Measurements from ENCODE around the gene TMEM121B. TPM values are rescaled to one million over a fixed set of nuclear protein-coding genes. Genes with fewer than 3 reads are reported as not detected.
A peak's percentile ranks its signal among the peaks of the same experiment; 100 is the strongest.

The TMEM121B gene
- polyA plus RNA-seq, 1 of the 3 experiments (the other 2 are of a cell fraction): 0.13 TPM

DNA sequence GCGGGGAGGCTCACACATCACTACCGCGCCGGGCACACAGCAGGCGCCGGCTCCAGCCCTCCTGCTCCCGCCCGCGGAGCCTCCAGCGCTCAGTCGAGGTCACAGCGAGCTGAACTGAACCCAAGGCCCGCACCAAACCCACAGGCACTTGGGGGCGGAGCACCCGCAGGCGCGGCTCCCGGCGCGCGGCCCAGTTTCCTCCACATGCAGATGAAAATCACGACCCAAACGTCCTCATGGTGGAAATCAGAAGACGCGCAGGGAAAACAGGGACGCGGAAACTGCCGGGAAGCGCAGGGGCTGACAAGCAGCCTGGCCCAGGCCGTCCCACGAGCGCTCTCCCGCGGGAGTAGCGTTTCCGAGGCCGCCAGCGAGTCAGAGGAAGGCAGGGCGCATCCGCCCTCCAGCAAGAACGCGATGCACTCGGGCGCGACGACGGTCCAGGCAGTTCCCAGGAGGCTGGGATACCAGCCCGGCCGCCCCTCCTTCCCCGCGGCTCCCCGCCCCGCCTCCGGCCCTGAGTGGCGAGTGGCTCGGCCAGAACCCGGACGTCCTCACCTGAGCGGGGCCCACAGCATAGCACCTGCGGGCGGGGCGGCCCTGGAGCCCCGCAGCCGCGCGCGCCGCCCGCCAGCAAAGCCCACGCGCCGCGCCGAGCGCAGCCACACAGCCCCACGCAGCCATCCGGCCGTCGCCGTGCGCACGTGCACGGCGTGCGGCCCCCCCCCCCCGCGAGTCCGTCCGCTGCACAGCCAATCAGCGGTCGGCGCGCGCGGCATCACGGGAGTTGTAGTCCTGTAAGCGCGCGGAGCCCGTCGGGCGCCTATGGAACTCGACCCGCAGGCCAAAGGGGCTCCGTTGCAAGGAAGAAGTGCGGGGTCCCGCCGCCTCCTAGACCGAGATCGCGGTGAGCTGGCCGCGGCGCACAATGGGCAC, 37.7 kb upstream of the TMEM121B start, which contains the start of gene HDHD5:
HDHD5 (minus strand) TSS at position 710 of the 936 bp plus-strand sequence; CDS start at position 684, 26 bp downstream.
- peaks cover 6% of the 10 kb centered on the region for H3F3A ChIP-seq (replicated peaks; ENCODE audit: insufficient read depth)
- peaks cover 15% of the 10 kb centered on the region for H4K20me1 ChIP-seq (ENCODE audit: insufficient read depth)
- H3K9ac ChIP-seq: peak within 1 kb of the TSS; percentile 84
- TF ChIP-seq NRF1 (IDR thresholded peaks at IDR 0.05; ENCODE audit: low read depth, low read length) (peak; percentile 42), TCF12 (IDR thresholded peaks at IDR 0.05) (no peak), MXI1 (IDR thresholded peaks at IDR 0.05; ENCODE audit: low read depth, low read length) (peak; percentile 66), USF2 (IDR thresholded peaks at IDR 0.05; ENCODE audit: borderline replicate concordance, low read depth, low read length) (no peak), SIN3A (IDR thresholded peaks at IDR 0.05; ENCODE audit: borderline replicate concordance, low read depth, low read length) (peak; percentile 49; the same call in 1 of the 2 replicates)
- TF ChIP-seq, protein P1, sequence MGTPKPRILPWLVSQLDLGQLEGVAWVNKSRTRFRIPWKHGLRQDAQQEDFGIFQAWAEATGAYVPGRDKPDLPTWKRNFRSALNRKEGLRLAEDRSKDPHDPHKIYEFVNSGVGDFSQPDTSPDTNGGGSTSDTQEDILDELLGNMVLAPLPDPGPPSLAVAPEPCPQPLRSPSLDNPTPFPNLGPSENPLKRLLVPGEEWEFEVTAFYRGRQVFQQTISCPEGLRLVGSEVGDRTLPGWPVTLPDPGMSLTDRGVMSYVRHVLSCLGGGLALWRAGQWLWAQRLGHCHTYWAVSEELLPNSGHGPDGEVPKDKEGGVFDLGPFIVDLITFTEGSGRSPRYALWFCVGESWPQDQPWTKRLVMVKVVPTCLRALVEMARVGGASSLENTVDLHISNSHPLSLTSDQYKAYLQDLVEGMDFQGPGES (IDR thresholded peaks at IDR 0.05; ENCODE audit: low read depth, low read length): peak; percentile 47
- TF ChIP-seq, protein P2, sequence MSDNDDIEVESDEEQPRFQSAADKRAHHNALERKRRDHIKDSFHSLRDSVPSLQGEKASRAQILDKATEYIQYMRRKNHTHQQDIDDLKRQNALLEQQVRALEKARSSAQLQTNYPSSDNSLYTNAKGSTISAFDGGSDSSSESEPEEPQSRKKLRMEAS (IDR thresholded peaks at IDR 0.05; ENCODE audit: low read depth): peak; percentile 82
- TF ChIP-seq, protein P3, sequence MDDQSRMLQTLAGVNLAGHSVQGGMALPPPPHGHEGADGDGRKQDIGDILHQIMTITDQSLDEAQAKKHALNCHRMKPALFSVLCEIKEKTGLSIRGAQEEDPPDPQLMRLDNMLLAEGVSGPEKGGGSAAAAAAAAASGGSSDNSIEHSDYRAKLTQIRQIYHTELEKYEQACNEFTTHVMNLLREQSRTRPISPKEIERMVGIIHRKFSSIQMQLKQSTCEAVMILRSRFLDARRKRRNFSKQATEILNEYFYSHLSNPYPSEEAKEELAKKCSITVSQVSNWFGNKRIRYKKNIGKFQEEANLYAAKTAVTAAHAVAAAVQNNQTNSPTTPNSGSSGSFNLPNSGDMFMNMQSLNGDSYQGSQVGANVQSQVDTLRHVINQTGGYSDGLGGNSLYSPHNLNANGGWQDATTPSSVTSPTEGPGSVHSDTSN (IDR thresholded peaks at IDR 0.05): no peak
- H2AFZ ChIP-seq (ENCODE audit: low read depth): peak within 1 kb of the TSS; percentile 95
- H3K36me3 ChIP-seq (replicated peaks in 1 of 2; ENCODE audit: control insufficient read depth in 1 of 2, insufficient read depth in 2 of 2, low read length in 1 of 2): no peaks in the 10 kb centered on the region
- DNase-seq: peak; percentile 96
- ChIA-PET POLR2A (interaction anchor here (1.2 to 1.9 kb wide), 4 partner anchors 9 to 37 kb away, joined by 3 to 11 read pairs (median 7); partner anchors contain the start of gene TMEM121B), CTCF (interaction anchor here (0.6 to 7.5 kb wide), 5 partner anchors 10 to 343 kb away, joined by 3 to 96 read pairs (median 9); no protein-coding TSS in a partner anchor)
- H3K27ac ChIP-seq (ENCODE audit: low read depth in 2 of 2, low read length in 1 of 2): peak within 1 kb of the TSS; percentile 80 to 82
- no peaks in the 10 kb centered on the region for H3K9me2 ChIP-seq
- WGBS (ENCODE audit: low lambda C conversion rate): 3% methylated on average over 37 of the region's 114 CpGs
- peaks cover 49% of the 10 kb centered on the region for H3K79me2 ChIP-seq (ENCODE audit: insufficient read depth)
- peak within 1 kb of the TSS; percentile 97 for H3K4me2 ChIP-seq
- peak within 1 kb of the TSS; percentile 62 to 90 for H3K4me3 ChIP-seq (ENCODE audit: low read depth in 2 of 2, low read length in 1 of 2)
- no peaks in the 10 kb centered on the region for H3K27me3 ChIP-seq (ENCODE audit: insufficient read depth)
- H3K4me1 ChIP-seq (ENCODE audit: control insufficient read depth in 1 of 2, insufficient read depth in 2 of 2, low read depth in 1 of 2, low read length in 1 of 2): peaks cover 0 to 9% of the 10 kb centered on the region in 2 experiments; a peak in 1 of 4 replicates
- H3K9me3 ChIP-seq: no peaks in the 10 kb centered on the region

GRCh38 chr22:17158176-17158567, 37.0 kb upstream of the TMEM121B start:
- TF ChIP-seq TEAD4 (IDR thresholded peaks at IDR 0.05; ENCODE audit: borderline replicate concordance, insufficient read depth) (no peak), TCF12 (IDR thresholded peaks at IDR 0.05) (no peak), FOXJ3 (CRISPR knock-in tag; IDR thresholded peaks at IDR 0.05) (0 out of 2 replicates have a peak, but pooled peaks have one; percentile 9)
- H3K27me3 ChIP-seq (ENCODE audit: insufficient read depth): no peaks in the 10 kb centered on the region
- peak overlapping the region; percentile 80 to 82 for H3K27ac ChIP-seq (ENCODE audit: low read depth in 2 of 2, low read length in 1 of 2)
- peaks cover 56% of the 10 kb centered on the region for H3K79me2 ChIP-seq (ENCODE audit: insufficient read depth)
- no peaks in the 10 kb centered on the region for H3K9me3 ChIP-seq
- H3F3A ChIP-seq (replicated peaks; ENCODE audit: insufficient read depth): peaks cover 6% of the 10 kb centered on the region
- ChIA-PET POLR2A (interaction anchor here (1.4 kb wide), 1 partner anchor 14 kb away, joined by 6 read pairs; no protein-coding TSS in a partner anchor), CTCF (interaction anchor here (0.6 to 7.5 kb wide), 4 partner anchors 10 to 343 kb away, joined by 3 to 96 read pairs (median 10); no protein-coding TSS in a partner anchor)
- H3K9me2 ChIP-seq: no peaks in the 10 kb centered on the region
- peak overlapping the region; percentile 76 for H3K9ac ChIP-seq
- peak overlapping the region; percentile 62 to 90 for H3K4me3 ChIP-seq (ENCODE audit: low read depth in 2 of 2, low read length in 1 of 2)
- H3K36me3 ChIP-seq (replicated peaks in 1 of 2; ENCODE audit: control insufficient read depth in 1 of 2, insufficient read depth in 2 of 2, low read length in 1 of 2): no peaks in the 10 kb centered on the region
- 54% methylated on average over 17 of the region's 17 CpGs for WGBS (ENCODE audit: low lambda C conversion rate)
- no peak for DNase-seq
- H3K4me2 ChIP-seq: peak overlapping the region; percentile 93
- peaks cover 0 to 9% of the 10 kb centered on the region in 2 experiments; a peak in 1 of 4 replicates for H3K4me1 ChIP-seq (ENCODE audit: control insufficient read depth in 1 of 2, insufficient read depth in 2 of 2, low read depth in 1 of 2, low read length in 1 of 2)
- H2AFZ ChIP-seq (ENCODE audit: low read depth): peak overlapping the region; percentile 61
- H4K20me1 ChIP-seq (ENCODE audit: insufficient read depth): peaks cover 22% of the 10 kb centered on the region
